ENCODE measurements around the gene TEX11.

- TF ChIP-seq POLR2A (IDR thresholded peaks at IDR 0.05) (no peak), POLR2AphosphoS5 (IDR thresholded peaks at IDR 0.05) (no peak)
- TF ChIP-seq, protein P1, sequence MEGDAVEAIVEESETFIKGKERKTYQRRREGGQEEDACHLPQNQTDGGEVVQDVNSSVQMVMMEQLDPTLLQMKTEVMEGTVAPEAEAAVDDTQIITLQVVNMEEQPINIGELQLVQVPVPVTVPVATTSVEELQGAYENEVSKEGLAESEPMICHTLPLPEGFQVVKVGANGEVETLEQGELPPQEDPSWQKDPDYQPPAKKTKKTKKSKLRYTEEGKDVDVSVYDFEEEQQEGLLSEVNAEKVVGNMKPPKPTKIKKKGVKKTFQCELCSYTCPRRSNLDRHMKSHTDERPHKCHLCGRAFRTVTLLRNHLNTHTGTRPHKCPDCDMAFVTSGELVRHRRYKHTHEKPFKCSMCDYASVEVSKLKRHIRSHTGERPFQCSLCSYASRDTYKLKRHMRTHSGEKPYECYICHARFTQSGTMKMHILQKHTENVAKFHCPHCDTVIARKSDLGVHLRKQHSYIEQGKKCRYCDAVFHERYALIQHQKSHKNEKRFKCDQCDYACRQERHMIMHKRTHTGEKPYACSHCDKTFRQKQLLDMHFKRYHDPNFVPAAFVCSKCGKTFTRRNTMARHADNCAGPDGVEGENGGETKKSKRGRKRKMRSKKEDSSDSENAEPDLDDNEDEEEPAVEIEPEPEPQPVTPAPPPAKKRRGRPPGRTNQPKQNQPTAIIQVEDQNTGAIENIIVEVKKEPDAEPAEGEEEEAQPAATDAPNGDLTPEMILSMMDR (IDR thresholded peaks at IDR 0.05): no peak
These were observed 46.4 kb upstream of the TEX11 start for GRCh38 chrX:70954871-70955270.
